GM12874 (cell line): ENCODE measurements around the gene DENND2C.

Experiments
- TF ChIP-seq, protein P1 (sequence below): IDR thresholded peaks from 2 replicates; pipeline ENCODE4 v1.5.1; 2011; ENCODE audit warnings: low read depth, mild to moderate bottlenecking, control low read depth, low read length, moderate library complexity; ENCODE audit not compliant: insufficient read depth

The DENND2C gene

GRCh38 chr1:114695430-114696058, 25.7 kb upstream of the DENND2C start, which contains the start of gene AMPD1:
TSS of gene AMPD1 (minus strand) at chr1:114695546. CDS start at chr1:114695471, 75 bp downstream.
- TF ChIP-seq, protein P1, sequence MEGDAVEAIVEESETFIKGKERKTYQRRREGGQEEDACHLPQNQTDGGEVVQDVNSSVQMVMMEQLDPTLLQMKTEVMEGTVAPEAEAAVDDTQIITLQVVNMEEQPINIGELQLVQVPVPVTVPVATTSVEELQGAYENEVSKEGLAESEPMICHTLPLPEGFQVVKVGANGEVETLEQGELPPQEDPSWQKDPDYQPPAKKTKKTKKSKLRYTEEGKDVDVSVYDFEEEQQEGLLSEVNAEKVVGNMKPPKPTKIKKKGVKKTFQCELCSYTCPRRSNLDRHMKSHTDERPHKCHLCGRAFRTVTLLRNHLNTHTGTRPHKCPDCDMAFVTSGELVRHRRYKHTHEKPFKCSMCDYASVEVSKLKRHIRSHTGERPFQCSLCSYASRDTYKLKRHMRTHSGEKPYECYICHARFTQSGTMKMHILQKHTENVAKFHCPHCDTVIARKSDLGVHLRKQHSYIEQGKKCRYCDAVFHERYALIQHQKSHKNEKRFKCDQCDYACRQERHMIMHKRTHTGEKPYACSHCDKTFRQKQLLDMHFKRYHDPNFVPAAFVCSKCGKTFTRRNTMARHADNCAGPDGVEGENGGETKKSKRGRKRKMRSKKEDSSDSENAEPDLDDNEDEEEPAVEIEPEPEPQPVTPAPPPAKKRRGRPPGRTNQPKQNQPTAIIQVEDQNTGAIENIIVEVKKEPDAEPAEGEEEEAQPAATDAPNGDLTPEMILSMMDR, result no peak

- TF ChIP-seq, protein P1, result no peak
These were observed 24.9 kb upstream of the DENND2C start for GRCh38 chr1:114694540-114695310.

- TF ChIP-seq, protein P1, result no peak
These were observed 23.1 kb upstream of the DENND2C start for GRCh38 chr1:114692947-114693346.

DNA sequence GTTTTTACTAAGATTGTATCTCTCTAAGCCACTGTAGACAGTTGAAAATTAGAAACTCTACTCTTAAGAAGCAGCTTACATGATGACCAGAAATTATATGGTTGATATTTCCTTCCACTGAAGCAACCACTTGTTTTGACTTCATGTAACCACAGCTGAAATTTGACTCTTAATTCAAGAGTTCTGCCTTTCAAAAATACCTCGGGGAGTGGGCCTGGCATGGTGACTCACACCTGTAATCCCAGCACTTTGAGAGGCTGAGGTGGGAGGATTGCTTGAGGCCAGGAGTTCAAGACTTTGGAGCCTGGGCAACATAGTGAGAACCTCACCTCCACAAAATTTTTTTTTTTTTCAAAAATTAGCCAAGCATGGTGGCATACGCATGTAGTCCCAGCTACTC, 21.2 kb upstream of the DENND2C start:
- TF ChIP-seq, protein P1, result no peak

DNA sequence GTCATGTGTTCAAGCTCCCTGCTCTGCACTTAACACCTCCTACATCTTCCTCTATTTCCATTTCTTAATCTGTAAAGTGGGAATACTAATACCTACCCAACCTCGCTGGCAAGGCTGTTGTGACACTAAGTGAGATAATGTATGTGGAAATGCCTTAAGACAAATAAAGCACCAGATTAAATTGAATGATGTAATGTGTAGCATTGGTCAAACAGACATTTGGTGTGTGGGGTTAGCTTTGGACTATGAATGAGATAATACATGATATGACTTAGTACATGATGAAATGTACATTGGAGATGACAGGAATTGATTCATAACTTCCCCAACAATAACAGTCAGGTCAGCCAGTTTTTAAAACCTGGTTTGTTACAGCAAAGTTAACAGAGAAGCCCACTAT, 20.3 kb upstream of the DENND2C start:
- TF ChIP-seq, protein P1, result no peak

GRCh38 chr1:114688526-114688925, 18.7 kb upstream of the DENND2C start:
- TF ChIP-seq, protein P1, result no peak

DNA sequence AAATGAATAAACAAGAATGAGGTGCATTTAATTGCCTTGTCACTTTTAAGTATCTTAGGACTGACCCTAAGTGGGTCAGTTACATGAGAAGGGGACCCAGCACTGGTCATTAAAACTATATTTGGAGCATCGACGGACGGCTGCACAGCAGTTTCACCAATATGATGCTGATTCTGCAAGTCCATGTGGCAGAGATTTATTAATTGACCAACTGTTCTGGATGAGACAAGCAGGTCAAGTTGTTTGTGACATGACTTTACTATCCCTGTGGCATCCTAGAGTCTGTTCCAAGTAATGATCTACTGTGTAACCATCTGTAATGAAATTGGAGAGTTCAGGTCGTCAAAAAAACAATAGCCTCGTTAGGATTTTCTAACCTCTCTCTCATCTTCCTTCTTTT, 16.0 kb upstream of the DENND2C start:
- TF ChIP-seq, protein P1, result no peak
